Measurements from ENCODE around the gene WBP2NL. TPM values are rescaled to one million over a fixed set of nuclear protein-coding genes. Genes with fewer than 3 reads are reported as not detected.
"Not testable (repeated sequence)": the region's sequence is repeated elsewhere in the genome, so short reads cannot be mapped to it uniquely, and the experiment has no call there.

WBP2NL gene
- total and polyA plus RNA-seq, 2 donors (not counting 1 experiment from before 2014, with no cell fraction given), result 1.6 to 10.4 TPM

GRCh38 chr22:42070517-42071422, 72.2 kb downstream of the WBP2NL start, which contains the start of gene NAGA:
NAGA (minus strand) TSS chr22:42070812; CDS start chr22:42070297, 515 bp downstream.
- ChIA-PET POLR2A (interaction anchor here (0.6 to 2.8 kb wide), 3 partner anchors 9 to 72 kb away, joined by 3 to 17 read pairs (median 11); partner anchors contain the start of genes NDUFA6, SMDT1 and WBP2NL), CTCF (interaction anchor here (1.3 to 2.3 kb wide), 3 partner anchors 21 to 103 kb away, joined by 5 to 7 read pairs (median 6); partner anchors contain the start of genes NDUFA6 and WBP2NL)
- Mint-ChIP-seq H3K27ac (peak within 1 kb of the TSS; percentile 94), H3K4me1 (peaks cover 46% of the 10 kb centered on the region), H3K27me3 (no peaks in the 10 kb centered on the region), H3K4me3 (peak within 1 kb of the TSS; percentile 93), H3K9me3 (ENCODE audit: insufficient read depth) (no peaks in the 10 kb centered on the region)
- Histone ChIP-seq H3K27me3 (replicated peaks in 1 of 4; ENCODE audit: control extremely low read depth in 1 of 4, control insufficient read depth in 3 of 4, insufficient read depth in 4 of 4, low read length in 3 of 4) (no peaks in the 10 kb centered on the region), H3K9ac (ENCODE audit: low read length) (peak within 1 kb of the TSS; percentile 93), H3K4me2 (replicated peaks; ENCODE audit: low read depth, low read length, poor library complexity, severe bottlenecking) (peak within 1 kb of the TSS; percentile 95), H3K27ac (ENCODE audit: low read length in 2 of 2) (peak within 1 kb of the TSS; percentile 64 to 69), H3K9me3 (ENCODE audit: control extremely low read depth in 1 of 3, control insufficient read depth in 2 of 3, insufficient read depth in 1 of 3, low read length in 2 of 3) (no peaks in the 10 kb centered on the region), H2AFZ (ENCODE audit: insufficient read depth, low read depth, low read length, poor library complexity, severe bottlenecking) (peak within 1 kb of the TSS; percentile 95), H3K4me3 (ENCODE audit: control extremely low read depth in 1 of 5, extremely low read depth in 1 of 5, insufficient read depth in 1 of 5, low read depth in 2 of 5, low read length in 4 of 5) (peak within 1 kb of the TSS; percentile 30 to 98 (median 82)), H3K4me1 (ENCODE audit: control insufficient read depth in 2 of 2, insufficient read depth in 2 of 2, low read length in 2 of 2) (peaks cover 20 to 34% of the 10 kb centered on the region in 2 donors), H3K36me3 (replicated peaks in 1 of 2; ENCODE audit: control extremely low read depth in 1 of 2, control insufficient read depth in 1 of 2, extremely low read depth in 1 of 2, insufficient read depth in 2 of 2, low read length in 1 of 2) (peaks cover 0 to 6% of the 10 kb centered on the region in 2 experiments), H4K20me1 (ENCODE audit: control insufficient read depth, insufficient read depth, low read length, poor library complexity, severe bottlenecking) (no peaks in the 10 kb centered on the region), H3K79me2 (ENCODE audit: control insufficient read depth, insufficient read depth, low read length) (no peaks in the 10 kb centered on the region)
- TF ChIP-seq, protein P1, sequence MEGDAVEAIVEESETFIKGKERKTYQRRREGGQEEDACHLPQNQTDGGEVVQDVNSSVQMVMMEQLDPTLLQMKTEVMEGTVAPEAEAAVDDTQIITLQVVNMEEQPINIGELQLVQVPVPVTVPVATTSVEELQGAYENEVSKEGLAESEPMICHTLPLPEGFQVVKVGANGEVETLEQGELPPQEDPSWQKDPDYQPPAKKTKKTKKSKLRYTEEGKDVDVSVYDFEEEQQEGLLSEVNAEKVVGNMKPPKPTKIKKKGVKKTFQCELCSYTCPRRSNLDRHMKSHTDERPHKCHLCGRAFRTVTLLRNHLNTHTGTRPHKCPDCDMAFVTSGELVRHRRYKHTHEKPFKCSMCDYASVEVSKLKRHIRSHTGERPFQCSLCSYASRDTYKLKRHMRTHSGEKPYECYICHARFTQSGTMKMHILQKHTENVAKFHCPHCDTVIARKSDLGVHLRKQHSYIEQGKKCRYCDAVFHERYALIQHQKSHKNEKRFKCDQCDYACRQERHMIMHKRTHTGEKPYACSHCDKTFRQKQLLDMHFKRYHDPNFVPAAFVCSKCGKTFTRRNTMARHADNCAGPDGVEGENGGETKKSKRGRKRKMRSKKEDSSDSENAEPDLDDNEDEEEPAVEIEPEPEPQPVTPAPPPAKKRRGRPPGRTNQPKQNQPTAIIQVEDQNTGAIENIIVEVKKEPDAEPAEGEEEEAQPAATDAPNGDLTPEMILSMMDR (IDR thresholded peaks at IDR 0.05), result no peak
- TF ChIP-seq EZH2 (IDR thresholded peaks at IDR 0.05; ENCODE audit: borderline replicate concordance, insufficient read depth, low read depth, low read length, poor library complexity, severe bottlenecking), result no peak
- intact Hi-C loops (cut with micrococcal nuclease), result loop anchor here (1.0 to 5.0 kb wide), 9 partner anchors 9 to 688 kb away; partner anchors contain the start of genes MEI1, NDUFA6, SMDT1 and TCF20
- peak; percentile 95 for ATAC-seq (ENCODE audit: low read depth)
- 2% methylated on average over 50 of the region's 56 CpGs for WGBS (ENCODE audit: insufficient coverage)
- peak; percentile 93 for DNase-seq

GRCh38 chr22:42071508-42071907, 72.9 kb downstream of the WBP2NL start:
- not testable (repeated sequence) for DNase-seq; H3K79me2 ChIP-seq (ENCODE audit: control insufficient read depth, insufficient read depth, low read length); H3K27ac ChIP-seq (ENCODE audit: low read length in 2 of 2); H3K9me3 Mint-ChIP-seq (ENCODE audit: insufficient read depth); H3K27me3 Mint-ChIP-seq; H3K36me3 ChIP-seq (replicated peaks in 1 of 2; ENCODE audit: control extremely low read depth in 1 of 2, control insufficient read depth in 1 of 2, extremely low read depth in 1 of 2, insufficient read depth in 2 of 2, low read length in 1 of 2); ATAC-seq (ENCODE audit: low read depth); H4K20me1 ChIP-seq (ENCODE audit: control insufficient read depth, insufficient read depth, low read length, poor library complexity, severe bottlenecking); H3K27me3 ChIP-seq (replicated peaks in 1 of 4; ENCODE audit: control extremely low read depth in 1 of 4, control insufficient read depth in 3 of 4, insufficient read depth in 4 of 4, low read length in 3 of 4); H3K9ac ChIP-seq (ENCODE audit: low read length); H3K9me3 ChIP-seq (ENCODE audit: control extremely low read depth in 1 of 3, control insufficient read depth in 2 of 3, insufficient read depth in 1 of 3, low read length in 2 of 3)
- Mint-ChIP-seq H3K27ac (peak overlapping the region; percentile 94), H3K4me1 (peaks cover 46% of the 10 kb centered on the region), H3K4me3 (peak overlapping the region; percentile 93)
- H3K4me1 ChIP-seq (ENCODE audit: control insufficient read depth in 2 of 2, insufficient read depth in 2 of 2, low read length in 2 of 2), result peaks cover 20 to 34% of the 10 kb centered on the region in 2 donors
- H3K4me3 ChIP-seq (ENCODE audit: control extremely low read depth in 1 of 5, extremely low read depth in 1 of 5, insufficient read depth in 1 of 5, low read depth in 2 of 5, low read length in 4 of 5), result peak overlapping the region in 1 of 5 experiments; percentile 80
- CTCF ChIA-PET, result interaction anchor here (1.4 to 2.3 kb wide), 2 partner anchors 20 to 73 kb away, joined by 6 to 7 read pairs; partner anchors contain the start of genes NDUFA6 and WBP2NL
- intact Hi-C loops (cut with micrococcal nuclease), result loop anchor here (5.0 kb wide), 5 partner anchors 39 to 689 kb away; partner anchors contain the start of genes MEI1 and TEF
- peak overlapping the region; percentile 95 for H3K4me2 ChIP-seq (replicated peaks; ENCODE audit: low read depth, low read length, poor library complexity, severe bottlenecking)
- WGBS (ENCODE audit: insufficient coverage), result 90% methylated on average over 7 of the region's 7 CpGs
- POLR2A ChIA-PET, result interaction anchor here (0.6 to 2.8 kb wide), 2 partner anchors 8 to 73 kb away, joined by 3 to 17 read pairs; partner anchors contain the start of genes SMDT1 and WBP2NL
- peak overlapping the region; percentile 95 for H2AFZ ChIP-seq (ENCODE audit: insufficient read depth, low read depth, low read length, poor library complexity, severe bottlenecking)

All from B cell (primary cell).